ENCODE measurements around the gene LHX2.

Gene LHX2

DNA sequence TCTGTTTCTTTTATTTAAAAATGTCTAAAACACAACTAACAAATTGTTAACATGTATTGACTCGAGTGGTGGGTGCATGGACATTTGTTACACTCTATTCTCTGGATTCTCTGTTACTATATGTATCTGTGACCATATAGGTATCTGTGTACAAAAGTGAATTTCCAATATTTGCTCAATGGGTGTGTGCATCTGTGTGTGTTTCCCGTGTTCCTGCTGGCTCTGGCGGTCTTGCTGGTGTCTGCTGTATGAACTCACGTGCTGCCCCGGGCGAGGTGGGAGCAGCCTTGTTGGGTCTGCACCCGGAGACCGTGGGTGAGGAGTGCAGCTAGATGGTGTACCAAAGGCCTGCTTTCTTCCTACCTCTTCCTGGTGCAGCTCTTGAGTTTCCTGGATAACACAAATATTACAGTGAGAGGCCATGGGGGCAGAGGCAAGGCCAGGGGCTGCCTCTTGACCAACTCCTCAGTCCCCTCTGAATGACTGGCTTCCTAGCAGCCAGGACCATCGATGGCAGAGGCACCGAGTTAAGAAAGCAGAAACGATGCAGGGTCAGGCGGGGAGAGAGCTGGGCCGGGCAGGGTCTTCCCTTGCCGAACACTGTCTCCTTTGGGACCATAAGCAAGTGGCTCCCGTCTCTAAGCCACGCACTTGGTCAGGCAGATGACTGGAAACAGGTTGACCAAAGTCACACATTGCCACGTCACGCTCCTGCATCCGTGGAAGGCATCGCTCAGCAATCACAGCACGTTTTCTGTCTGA is 49.5 kb downstream of the LHX2 start:
- H3K4me2 ChIP-seq (ENCODE audit: low read depth, low read length): no peak overlapping the region
- H3F3A ChIP-seq (ENCODE audit: insufficient read depth, low read length): no peaks in the 10 kb centered on the region
- no peaks in the 10 kb centered on the region for H3K4me1 ChIP-seq (ENCODE audit: low read length)
- H3K36me3 ChIP-seq (replicated peaks; ENCODE audit: insufficient read depth, low read length): no peaks in the 10 kb centered on the region
- H3K4me3 ChIP-seq (ENCODE audit: low read length): no peak overlapping the region
- no peaks in the 10 kb centered on the region for H3K9me2 ChIP-seq (replicated peaks; ENCODE audit: insufficient read depth, low read length)
- no peak overlapping the region for H3K9ac ChIP-seq (ENCODE audit: low read length)
- H3K27ac ChIP-seq (ENCODE audit: low read length): no peak overlapping the region
- peaks cover 46% of the 10 kb centered on the region for H3K27me3 ChIP-seq (replicated peaks; ENCODE audit: insufficient read depth, low read length)
- H2AFZ ChIP-seq (ENCODE audit: low read length): no peak overlapping the region
- no peaks in the 10 kb centered on the region for H4K20me1 ChIP-seq (ENCODE audit: insufficient read depth, low read length)
- TF ChIP-seq, protein P1, sequence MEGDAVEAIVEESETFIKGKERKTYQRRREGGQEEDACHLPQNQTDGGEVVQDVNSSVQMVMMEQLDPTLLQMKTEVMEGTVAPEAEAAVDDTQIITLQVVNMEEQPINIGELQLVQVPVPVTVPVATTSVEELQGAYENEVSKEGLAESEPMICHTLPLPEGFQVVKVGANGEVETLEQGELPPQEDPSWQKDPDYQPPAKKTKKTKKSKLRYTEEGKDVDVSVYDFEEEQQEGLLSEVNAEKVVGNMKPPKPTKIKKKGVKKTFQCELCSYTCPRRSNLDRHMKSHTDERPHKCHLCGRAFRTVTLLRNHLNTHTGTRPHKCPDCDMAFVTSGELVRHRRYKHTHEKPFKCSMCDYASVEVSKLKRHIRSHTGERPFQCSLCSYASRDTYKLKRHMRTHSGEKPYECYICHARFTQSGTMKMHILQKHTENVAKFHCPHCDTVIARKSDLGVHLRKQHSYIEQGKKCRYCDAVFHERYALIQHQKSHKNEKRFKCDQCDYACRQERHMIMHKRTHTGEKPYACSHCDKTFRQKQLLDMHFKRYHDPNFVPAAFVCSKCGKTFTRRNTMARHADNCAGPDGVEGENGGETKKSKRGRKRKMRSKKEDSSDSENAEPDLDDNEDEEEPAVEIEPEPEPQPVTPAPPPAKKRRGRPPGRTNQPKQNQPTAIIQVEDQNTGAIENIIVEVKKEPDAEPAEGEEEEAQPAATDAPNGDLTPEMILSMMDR (IDR thresholded peaks at IDR 0.05; ENCODE audit: low read length): no peak
- TF ChIP-seq EZH2phosphoT487 (IDR thresholded peaks at IDR 0.05; ENCODE audit: low read length) (no peak), EZH2 (optimal IDR thresholded peaks at IDR 0.05; ENCODE audit: low read depth, low read length) (no peak)
- DNase-seq: no peak
- no peaks in the 10 kb centered on the region for H3K9me3 ChIP-seq (replicated peaks; ENCODE audit: insufficient read depth, low read length)
- H3K79me2 ChIP-seq (ENCODE audit: low read length): no peaks in the 10 kb centered on the region

DNA sequence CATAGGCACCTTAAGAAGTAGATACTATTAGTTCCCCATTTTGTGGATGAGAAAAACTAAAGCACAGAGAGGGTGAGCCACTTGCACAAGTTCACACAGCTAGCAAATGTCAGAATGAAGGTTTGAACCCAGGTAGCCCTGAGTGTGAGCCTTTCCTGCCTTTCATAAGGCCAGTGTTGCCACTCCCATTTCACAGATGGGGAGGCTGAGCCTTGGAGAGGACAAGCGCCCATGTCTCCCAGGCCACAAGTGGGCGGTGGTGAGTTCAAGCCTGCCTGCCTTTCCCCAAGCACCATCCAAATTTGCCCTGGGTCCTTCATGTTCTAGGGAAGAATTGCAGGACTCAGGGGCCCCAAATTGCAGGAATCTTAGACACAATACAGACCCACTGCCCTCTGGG is 50.6 kb downstream of the LHX2 start:
- H3K79me2 ChIP-seq (ENCODE audit: low read length): no peaks in the 10 kb centered on the region
- DNase-seq: no peak
- H3K9ac ChIP-seq (ENCODE audit: low read length): no peak overlapping the region
- H3K27ac ChIP-seq (ENCODE audit: low read length): no peak overlapping the region
- TF ChIP-seq EZH2 (optimal IDR thresholded peaks at IDR 0.05; ENCODE audit: low read depth, low read length): no peak
- no peak for TF ChIP-seq EZH2phosphoT487 (IDR thresholded peaks at IDR 0.05; ENCODE audit: low read length)
- TF ChIP-seq, protein P1 (IDR thresholded peaks at IDR 0.05; ENCODE audit: low read length): peak; percentile 17; the same call in 1 of the 2 replicates
- no peaks in the 10 kb centered on the region for H3K36me3 ChIP-seq (replicated peaks; ENCODE audit: insufficient read depth, low read length)
- no peaks in the 10 kb centered on the region for H3F3A ChIP-seq (ENCODE audit: insufficient read depth, low read length)
- no peak overlapping the region for H2AFZ ChIP-seq (ENCODE audit: low read length)
- H4K20me1 ChIP-seq (ENCODE audit: insufficient read depth, low read length): no peaks in the 10 kb centered on the region
- H3K9me2 ChIP-seq (replicated peaks; ENCODE audit: insufficient read depth, low read length): no peaks in the 10 kb centered on the region
- H3K4me3 ChIP-seq (ENCODE audit: low read length): no peak overlapping the region
- peaks cover 41% of the 10 kb centered on the region for H3K27me3 ChIP-seq (replicated peaks; ENCODE audit: insufficient read depth, low read length)
- H3K4me1 ChIP-seq (ENCODE audit: low read length): no peaks in the 10 kb centered on the region
- H3K9me3 ChIP-seq (replicated peaks; ENCODE audit: insufficient read depth, low read length): no peaks in the 10 kb centered on the region
- no peak overlapping the region for H3K4me2 ChIP-seq (ENCODE audit: low read depth, low read length)

DNA sequence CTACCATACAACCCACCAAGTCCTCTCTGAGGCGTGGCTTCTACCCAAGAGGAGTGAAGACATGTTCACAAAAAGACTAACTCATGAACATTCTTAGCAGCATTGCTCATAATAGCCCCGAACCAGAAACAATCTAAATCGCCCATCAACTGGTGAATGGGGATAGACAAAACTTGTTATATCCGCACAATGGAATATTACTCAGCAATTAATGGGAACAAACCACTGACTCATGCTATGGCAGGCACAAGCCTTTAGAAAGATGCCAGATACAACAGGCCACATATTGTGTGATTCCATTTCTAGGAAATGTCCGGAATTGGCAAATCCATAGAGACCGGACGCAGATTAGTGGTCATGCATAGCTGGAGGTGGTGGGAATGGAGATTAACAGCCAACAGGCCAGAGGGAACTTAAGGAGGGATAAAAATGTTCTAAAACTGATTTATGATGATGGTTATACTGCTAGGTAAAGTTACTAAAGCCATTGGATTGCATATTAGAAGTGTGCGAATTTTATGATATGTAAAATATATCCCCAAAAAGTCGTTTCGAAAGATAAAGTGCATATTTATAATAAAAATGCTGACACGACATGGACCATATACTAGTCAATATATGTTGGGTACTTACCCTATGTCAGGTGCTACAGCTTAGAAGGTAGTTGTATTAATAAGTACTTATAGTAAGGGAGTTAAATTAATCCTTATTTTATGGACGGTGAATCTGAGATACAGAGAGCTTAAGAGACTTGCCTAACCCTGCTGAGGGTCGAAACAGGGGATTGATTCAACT is 55.4 kb downstream of the LHX2 start:
- H3K27ac ChIP-seq (ENCODE audit: low read length): no peak overlapping the region
- H3K9me3 ChIP-seq (replicated peaks; ENCODE audit: insufficient read depth, low read length): no peaks in the 10 kb centered on the region
- H3K9me2 ChIP-seq (replicated peaks; ENCODE audit: insufficient read depth, low read length): no peaks in the 10 kb centered on the region
- no peak overlapping the region for H3K9ac ChIP-seq (ENCODE audit: low read length)
- no peaks in the 10 kb centered on the region for H3K36me3 ChIP-seq (replicated peaks; ENCODE audit: insufficient read depth, low read length)
- no peak for DNase-seq
- TF ChIP-seq, protein P1 (IDR thresholded peaks at IDR 0.05; ENCODE audit: low read length): no peak
- TF ChIP-seq EZH2 (optimal IDR thresholded peaks at IDR 0.05; ENCODE audit: low read depth, low read length): no peak
- no peak for TF ChIP-seq EZH2phosphoT487 (IDR thresholded peaks at IDR 0.05; ENCODE audit: low read length)
- no peak overlapping the region for H2AFZ ChIP-seq (ENCODE audit: low read length)
- H3K27me3 ChIP-seq (replicated peaks; ENCODE audit: insufficient read depth, low read length): no peaks in the 10 kb centered on the region; the same call in 1 of the 2 replicates
- no peaks in the 10 kb centered on the region for H3F3A ChIP-seq (ENCODE audit: insufficient read depth, low read length)
- H3K4me3 ChIP-seq (ENCODE audit: low read length): no peak overlapping the region
- no peaks in the 10 kb centered on the region for H4K20me1 ChIP-seq (ENCODE audit: insufficient read depth, low read length)
- H3K4me2 ChIP-seq (ENCODE audit: low read depth, low read length): no peak overlapping the region
- no peaks in the 10 kb centered on the region for H3K4me1 ChIP-seq (ENCODE audit: low read length)
- no peaks in the 10 kb centered on the region for H3K79me2 ChIP-seq (ENCODE audit: low read length)
